ENCODE measurements around the gene CENPN.

- TF ChIP-seq, protein P1, sequence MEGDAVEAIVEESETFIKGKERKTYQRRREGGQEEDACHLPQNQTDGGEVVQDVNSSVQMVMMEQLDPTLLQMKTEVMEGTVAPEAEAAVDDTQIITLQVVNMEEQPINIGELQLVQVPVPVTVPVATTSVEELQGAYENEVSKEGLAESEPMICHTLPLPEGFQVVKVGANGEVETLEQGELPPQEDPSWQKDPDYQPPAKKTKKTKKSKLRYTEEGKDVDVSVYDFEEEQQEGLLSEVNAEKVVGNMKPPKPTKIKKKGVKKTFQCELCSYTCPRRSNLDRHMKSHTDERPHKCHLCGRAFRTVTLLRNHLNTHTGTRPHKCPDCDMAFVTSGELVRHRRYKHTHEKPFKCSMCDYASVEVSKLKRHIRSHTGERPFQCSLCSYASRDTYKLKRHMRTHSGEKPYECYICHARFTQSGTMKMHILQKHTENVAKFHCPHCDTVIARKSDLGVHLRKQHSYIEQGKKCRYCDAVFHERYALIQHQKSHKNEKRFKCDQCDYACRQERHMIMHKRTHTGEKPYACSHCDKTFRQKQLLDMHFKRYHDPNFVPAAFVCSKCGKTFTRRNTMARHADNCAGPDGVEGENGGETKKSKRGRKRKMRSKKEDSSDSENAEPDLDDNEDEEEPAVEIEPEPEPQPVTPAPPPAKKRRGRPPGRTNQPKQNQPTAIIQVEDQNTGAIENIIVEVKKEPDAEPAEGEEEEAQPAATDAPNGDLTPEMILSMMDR (IDR thresholded peaks at IDR 0.05; ENCODE audit: low read length): no peak
- TF ChIP-seq EZH2 (IDR thresholded peaks at IDR 0.05; ENCODE audit: borderline replicate concordance, low read length): no peak
Observed at GRCh38 chr16:80981103-80981502, 25.9 kb upstream of the CENPN start.
